ENCODE data around the gene SHISA8. TPM values are rescaled to one million over a fixed set of nuclear protein-coding genes. Genes with fewer than 3 reads are reported as not detected.

Gene SHISA8
- total RNA-seq, 2 experiments from 2014 or later, result 0.56 to 0.68 TPM

- Mint-ChIP-seq H3K4me1 (peaks cover 20% of the 10 kb centered on the region), H3K27me3 (peaks cover 60% of the 10 kb centered on the region), H3K4me3 (no peak overlapping the region), H3K9me3 (no peaks in the 10 kb centered on the region), H3K27ac (no peak overlapping the region), H3K36me3 (no peaks in the 10 kb centered on the region)
- DNase-seq, result no peak
Observed at GRCh38 chr22:41912338-41913039, 2.4 kb downstream of the SHISA8 start.

GRCh38 chr22:41911001-41911611 is 3.8 kb downstream of the SHISA8 start:
- H3K4me1 Mint-ChIP-seq, result peaks cover 17% of the 10 kb centered on the region
- H3K27me3 Mint-ChIP-seq, result peaks cover 46% of the 10 kb centered on the region
- H3K36me3 Mint-ChIP-seq, result no peaks in the 10 kb centered on the region
- no peaks in the 10 kb centered on the region for H3K9me3 Mint-ChIP-seq
- no peak for DNase-seq
- H3K27ac Mint-ChIP-seq, result no peak overlapping the region
- H3K4me3 Mint-ChIP-seq, result no peak overlapping the region

GRCh38 chr22:41910050-41911000 is 4.5 kb downstream of the SHISA8 start:
- Mint-ChIP-seq H3K27me3 (peaks cover 38% of the 10 kb centered on the region), H3K36me3 (no peaks in the 10 kb centered on the region), H3K4me3 (no peak overlapping the region), H3K4me1 (peaks cover 14% of the 10 kb centered on the region), H3K9me3 (no peaks in the 10 kb centered on the region), H3K27ac (no peak overlapping the region)
- DNase-seq, result no peak

- Mint-ChIP-seq H3K27me3 (peaks cover 35% of the 10 kb centered on the region), H3K4me3 (no peak overlapping the region), H3K36me3 (no peaks in the 10 kb centered on the region), H3K27ac (no peak overlapping the region), H3K4me1 (peaks cover 14% of the 10 kb centered on the region), H3K9me3 (no peaks in the 10 kb centered on the region)
- DNase-seq, result no peak
Observed at GRCh38 chr22:41909310-41910049, 5.4 kb downstream of the SHISA8 start.

- H3K27me3 Mint-ChIP-seq, result peaks cover 35% of the 10 kb centered on the region
- H3K36me3 Mint-ChIP-seq, result no peaks in the 10 kb centered on the region
- no peak for DNase-seq
- no peak overlapping the region for H3K27ac Mint-ChIP-seq
- H3K4me3 Mint-ChIP-seq, result no peak overlapping the region
- H3K4me1 Mint-ChIP-seq, result peaks cover 14% of the 10 kb centered on the region
- H3K9me3 Mint-ChIP-seq, result no peaks in the 10 kb centered on the region
Observed at GRCh38 chr22:41908411-41909309, 6.2 kb downstream of the SHISA8 start.

GRCh38 chr22:41907436-41908401 is 7.2 kb downstream of the SHISA8 start:
- no peaks in the 10 kb centered on the region for H3K36me3 Mint-ChIP-seq
- DNase-seq, result no peak
- H3K9me3 Mint-ChIP-seq, result no peaks in the 10 kb centered on the region
- H3K27ac Mint-ChIP-seq, result no peak overlapping the region
- no peak overlapping the region for H3K4me3 Mint-ChIP-seq
- H3K4me1 Mint-ChIP-seq, result peaks cover 12% of the 10 kb centered on the region
- peaks cover 27% of the 10 kb centered on the region for H3K27me3 Mint-ChIP-seq

GRCh38 chr22:41906822-41907221 is 8.1 kb downstream of the SHISA8 start:
- peaks cover 18% of the 10 kb centered on the region for H3K27me3 Mint-ChIP-seq
- H3K36me3 Mint-ChIP-seq, result no peaks in the 10 kb centered on the region
- H3K9me3 Mint-ChIP-seq, result no peaks in the 10 kb centered on the region
- H3K4me1 Mint-ChIP-seq, result peaks cover 12% of the 10 kb centered on the region
- H3K27ac Mint-ChIP-seq, result no peak overlapping the region
- DNase-seq, result no peak
- H3K4me3 Mint-ChIP-seq, result no peak overlapping the region

- Mint-ChIP-seq H3K27me3 (peaks cover 7% of the 10 kb centered on the region), H3K9me3 (no peaks in the 10 kb centered on the region), H3K4me1 (peaks cover 10% of the 10 kb centered on the region), H3K36me3 (no peaks in the 10 kb centered on the region), H3K4me3 (no peak overlapping the region), H3K27ac (no peak overlapping the region)
- no peak for DNase-seq
Observed at GRCh38 chr22:41905411-41906202, 9.3 kb downstream of the SHISA8 start.

- Mint-ChIP-seq H3K36me3 (peaks cover 3% of the 10 kb centered on the region), H3K4me3 (no peak overlapping the region), H3K27me3 (peaks cover 5% of the 10 kb centered on the region), H3K27ac (no peak overlapping the region), H3K9me3 (no peaks in the 10 kb centered on the region), H3K4me1 (peaks cover 10% of the 10 kb centered on the region)
- DNase-seq, result no peak
Observed at GRCh38 chr22:41904450-41905410, 10.1 kb downstream of the SHISA8 start.

GRCh38 chr22:41902932-41903421 is 11.9 kb downstream of the SHISA8 start:
- DNase-seq, result no peak
- H3K36me3 Mint-ChIP-seq, result peaks cover 7% of the 10 kb centered on the region
- no peak overlapping the region for H3K27ac Mint-ChIP-seq
- H3K9me3 Mint-ChIP-seq, result no peaks in the 10 kb centered on the region
- H3K4me3 Mint-ChIP-seq, result no peak overlapping the region
- no peaks in the 10 kb centered on the region for H3K4me1 Mint-ChIP-seq
- H3K27me3 Mint-ChIP-seq, result no peaks in the 10 kb centered on the region

GRCh38 chr22:41902016-41902415 is 12.9 kb downstream of the SHISA8 start:
- Mint-ChIP-seq H3K36me3 (peaks cover 7% of the 10 kb centered on the region), H3K4me1 (no peaks in the 10 kb centered on the region), H3K27ac (no peak overlapping the region), H3K4me3 (no peak overlapping the region), H3K9me3 (no peaks in the 10 kb centered on the region), H3K27me3 (no peaks in the 10 kb centered on the region)
- no peak for DNase-seq

Data from activated naive CD8-positive, alpha-beta T cell treated with anti-CD3 and anti-CD28 coated beads for 36 hours (primary cell).